HCT116 (cell line): ENCODE measurements around the gene THRB.

ENCODE experiments used
- CEBPB ChIP-seq: IDR thresholded peaks from 2 replicates; pipeline ENCODE4 v1.6.1; 2012; ENCODE audit warnings: low read depth
- EGR1 ChIP-seq: IDR thresholded peaks from 2 replicates; pipeline ENCODE4 v1.6.1; 2012; ENCODE audit warnings: low read depth
- EZH2 ChIP-seq: fragments of 200-600 bp; sonication (generic); IDR thresholded peaks from 2 replicates; pipeline ENCODE4 v1.6.1; 2017; ENCODE audit warnings: antibody characterized with exemption, mixed run types
- EZH2phosphoT487 ChIP-seq: fragments of 200-600 bp; IDR thresholded peaks from 2 replicates; pipeline ENCODE4 v1.6.1; 2018; ENCODE audit warnings: antibody characterized with exemption, borderline replicate concordance
- FOSL1 ChIP-seq: IDR thresholded peaks from 2 replicates; pipeline ENCODE4 v1.6.1; 2012; ENCODE audit warnings: low read depth
- JUND ChIP-seq: IDR thresholded peaks from 2 replicates; pipeline ENCODE4 v1.6.1; 2012
- POLR2A ChIP-seq: IDR thresholded peaks from 2 replicates; pipeline ENCODE4 v1.7.0; 2011; ENCODE audit warnings: borderline replicate concordance; ENCODE audit not compliant: insufficient read depth, insufficient read length; ENCODE audit errors: extremely low read depth
- POLR2AphosphoS5 ChIP-seq: IDR thresholded peaks from 2 replicates; pipeline ENCODE4 v1.6.1; 2011; ENCODE audit warnings: mild to moderate bottlenecking, low read depth, low read length, moderate library complexity
- RAD21 ChIP-seq: IDR thresholded peaks from 2 replicates; pipeline ENCODE4 v1.6.1; 2012; ENCODE audit warnings: low read depth, mild to moderate bottlenecking
- SIN3A ChIP-seq: IDR thresholded peaks from 2 replicates; pipeline ENCODE4 v1.6.1; 2012; ENCODE audit warnings: low read depth
- SP1 ChIP-seq: IDR thresholded peaks from 2 replicates; pipeline ENCODE4 v1.6.1; 2012; ENCODE audit warnings: low read depth
- TF ChIP-seq, protein P1 (sequence below), 3 experiments: fragments of 200-600 bp in 1 of 3; sonication (generic) in 1 of 3; IDR thresholded peaks in 2 of 3; conservative IDR thresholded peaks in 1 of 3; 2 replicates each; pipeline ENCODE4 v1.5.1; 2012 to 2017; ENCODE audit warnings: low read depth in 2 of 3, low read length in 2 of 3, antibody characterized with exemption in 1 of 3, borderline replicate concordance in 1 of 3, control low read depth in 1 of 3, mild to moderate bottlenecking in 1 of 3, mixed read lengths in 1 of 3, mixed run types in 1 of 3, moderate library complexity in 1 of 3; ENCODE audit not compliant: insufficient read depth in 1 of 3
- TF ChIP-seq, protein P2 (sequence below): IDR thresholded peaks from 2 replicates; pipeline ENCODE4 v1.6.1; 2012; ENCODE audit warnings: low read depth
- TF ChIP-seq, protein P3 (sequence below): IDR thresholded peaks from 2 replicates; pipeline ENCODE4 v1.6.1; 2012

DNA sequence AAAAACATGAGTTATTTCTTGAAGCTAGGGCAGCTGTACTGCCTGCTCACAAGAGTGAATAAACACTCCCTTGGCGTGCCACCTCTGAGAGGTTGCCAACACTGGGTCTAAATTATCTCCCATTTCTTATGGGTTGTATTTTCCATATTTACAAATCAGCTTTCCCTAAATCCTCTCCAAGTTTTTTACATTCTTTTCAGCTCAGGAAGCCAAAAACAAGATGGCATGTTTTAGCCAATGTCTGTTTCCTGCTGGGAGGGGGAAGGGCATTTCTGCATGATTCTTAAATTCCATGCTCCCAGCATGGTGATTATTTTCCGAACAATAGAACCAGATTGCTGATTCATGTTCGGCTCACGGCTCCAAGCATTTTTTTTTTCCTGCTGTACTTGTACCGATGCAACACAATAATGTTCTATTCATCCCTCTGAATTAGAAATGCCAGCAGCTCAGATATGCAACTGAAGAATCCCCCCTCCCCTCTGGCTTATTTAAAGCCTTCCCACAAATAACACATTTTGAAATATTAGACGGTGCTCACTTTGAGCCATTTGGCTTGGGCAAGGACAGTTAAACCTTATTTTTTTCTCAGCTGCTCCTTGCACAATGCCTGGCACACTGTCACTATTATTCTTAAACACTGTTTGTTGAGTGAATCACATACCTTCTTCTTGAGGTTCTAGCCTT, 252.5 kb downstream of the THRB start:
- TF ChIP-seq EGR1: no peak
- TF ChIP-seq, protein P1, sequence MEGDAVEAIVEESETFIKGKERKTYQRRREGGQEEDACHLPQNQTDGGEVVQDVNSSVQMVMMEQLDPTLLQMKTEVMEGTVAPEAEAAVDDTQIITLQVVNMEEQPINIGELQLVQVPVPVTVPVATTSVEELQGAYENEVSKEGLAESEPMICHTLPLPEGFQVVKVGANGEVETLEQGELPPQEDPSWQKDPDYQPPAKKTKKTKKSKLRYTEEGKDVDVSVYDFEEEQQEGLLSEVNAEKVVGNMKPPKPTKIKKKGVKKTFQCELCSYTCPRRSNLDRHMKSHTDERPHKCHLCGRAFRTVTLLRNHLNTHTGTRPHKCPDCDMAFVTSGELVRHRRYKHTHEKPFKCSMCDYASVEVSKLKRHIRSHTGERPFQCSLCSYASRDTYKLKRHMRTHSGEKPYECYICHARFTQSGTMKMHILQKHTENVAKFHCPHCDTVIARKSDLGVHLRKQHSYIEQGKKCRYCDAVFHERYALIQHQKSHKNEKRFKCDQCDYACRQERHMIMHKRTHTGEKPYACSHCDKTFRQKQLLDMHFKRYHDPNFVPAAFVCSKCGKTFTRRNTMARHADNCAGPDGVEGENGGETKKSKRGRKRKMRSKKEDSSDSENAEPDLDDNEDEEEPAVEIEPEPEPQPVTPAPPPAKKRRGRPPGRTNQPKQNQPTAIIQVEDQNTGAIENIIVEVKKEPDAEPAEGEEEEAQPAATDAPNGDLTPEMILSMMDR (IDR thresholded peaks at IDR 0.05 in 2 of 3, conservative IDR thresholded peaks at IDR 0.05 in 1 of 3; ENCODE audit: borderline replicate concordance in 1 of 3, insufficient read depth in 1 of 3, low read depth in 2 of 3, low read length in 2 of 3): no peak
- TF ChIP-seq, protein P2, sequence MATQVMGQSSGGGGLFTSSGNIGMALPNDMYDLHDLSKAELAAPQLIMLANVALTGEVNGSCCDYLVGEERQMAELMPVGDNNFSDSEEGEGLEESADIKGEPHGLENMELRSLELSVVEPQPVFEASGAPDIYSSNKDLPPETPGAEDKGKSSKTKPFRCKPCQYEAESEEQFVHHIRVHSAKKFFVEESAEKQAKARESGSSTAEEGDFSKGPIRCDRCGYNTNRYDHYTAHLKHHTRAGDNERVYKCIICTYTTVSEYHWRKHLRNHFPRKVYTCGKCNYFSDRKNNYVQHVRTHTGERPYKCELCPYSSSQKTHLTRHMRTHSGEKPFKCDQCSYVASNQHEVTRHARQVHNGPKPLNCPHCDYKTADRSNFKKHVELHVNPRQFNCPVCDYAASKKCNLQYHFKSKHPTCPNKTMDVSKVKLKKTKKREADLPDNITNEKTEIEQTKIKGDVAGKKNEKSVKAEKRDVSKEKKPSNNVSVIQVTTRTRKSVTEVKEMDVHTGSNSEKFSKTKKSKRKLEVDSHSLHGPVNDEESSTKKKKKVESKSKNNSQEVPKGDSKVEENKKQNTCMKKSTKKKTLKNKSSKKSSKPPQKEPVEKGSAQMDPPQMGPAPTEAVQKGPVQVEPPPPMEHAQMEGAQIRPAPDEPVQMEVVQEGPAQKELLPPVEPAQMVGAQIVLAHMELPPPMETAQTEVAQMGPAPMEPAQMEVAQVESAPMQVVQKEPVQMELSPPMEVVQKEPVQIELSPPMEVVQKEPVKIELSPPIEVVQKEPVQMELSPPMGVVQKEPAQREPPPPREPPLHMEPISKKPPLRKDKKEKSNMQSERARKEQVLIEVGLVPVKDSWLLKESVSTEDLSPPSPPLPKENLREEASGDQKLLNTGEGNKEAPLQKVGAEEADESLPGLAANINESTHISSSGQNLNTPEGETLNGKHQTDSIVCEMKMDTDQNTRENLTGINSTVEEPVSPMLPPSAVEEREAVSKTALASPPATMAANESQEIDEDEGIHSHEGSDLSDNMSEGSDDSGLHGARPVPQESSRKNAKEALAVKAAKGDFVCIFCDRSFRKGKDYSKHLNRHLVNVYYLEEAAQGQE: no peak
- no peak for TF ChIP-seq CEBPB
- no peak for TF ChIP-seq POLR2A
- no peak for TF ChIP-seq JUND
- TF ChIP-seq EZH2phosphoT487: no peak
- TF ChIP-seq FOSL1: no peak
- TF ChIP-seq SP1: no peak
- TF ChIP-seq SIN3A: no peak
- TF ChIP-seq RAD21: no peak
- no peak for TF ChIP-seq EZH2
- no peak for TF ChIP-seq POLR2AphosphoS5
- TF ChIP-seq, protein P3, sequence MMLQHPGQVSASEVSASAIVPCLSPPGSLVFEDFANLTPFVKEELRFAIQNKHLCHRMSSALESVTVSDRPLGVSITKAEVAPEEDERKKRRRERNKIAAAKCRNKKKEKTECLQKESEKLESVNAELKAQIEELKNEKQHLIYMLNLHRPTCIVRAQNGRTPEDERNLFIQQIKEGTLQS: no peak
